ENCODE measurements around the gene TP53AIP1.

Gene TP53AIP1

DNA sequence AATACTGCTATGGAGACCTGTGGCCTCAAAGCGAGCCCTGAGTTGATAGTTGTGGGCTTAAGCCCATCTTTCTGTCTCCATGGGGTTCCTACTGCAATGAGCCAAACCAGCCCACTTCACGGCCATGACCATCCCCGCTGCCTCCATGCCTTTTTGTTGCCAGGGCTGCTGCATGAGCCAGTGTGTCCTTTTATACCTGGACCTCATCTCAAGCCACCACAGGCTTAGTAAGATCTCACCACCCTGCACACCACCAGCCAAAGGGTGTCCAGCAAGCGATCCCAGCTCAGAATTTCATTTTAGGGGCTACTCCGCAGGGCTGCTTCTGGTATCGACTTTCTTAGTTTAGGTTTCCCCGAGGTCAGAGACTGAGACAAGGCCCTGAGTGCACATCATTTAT lies 8.3 kb downstream of the TP53AIP1 start:
- H3K4me3 ChIP-seq (ENCODE audit: low read depth, low read length) = no peak overlapping the region
- no peaks in the 10 kb centered on the region for H3K9me3 ChIP-seq (ENCODE audit: control insufficient read depth, insufficient read depth, low read depth, low read length)
- H3K27ac ChIP-seq (ENCODE audit: low read depth, low read length) = no peak overlapping the region
- H3K4me1 ChIP-seq (ENCODE audit: control insufficient read depth, insufficient read depth, low read length) = peaks cover 18% of the 10 kb centered on the region
- no peaks in the 10 kb centered on the region for H3K36me3 ChIP-seq (ENCODE audit: control insufficient read depth, insufficient read depth, low read length)
- H3K27me3 ChIP-seq (ENCODE audit: control insufficient read depth, insufficient read depth, low read length) = peaks cover 64% of the 10 kb centered on the region
- H3K9ac ChIP-seq (ENCODE audit: low read length) = no peak overlapping the region

GRCh38 chr11:128933481-128934178 lies 9.0 kb downstream of the TP53AIP1 start:
- H3K36me3 ChIP-seq (ENCODE audit: control insufficient read depth, insufficient read depth, low read length) = no peaks in the 10 kb centered on the region
- no peak overlapping the region for H3K27ac ChIP-seq (ENCODE audit: low read depth, low read length)
- H3K4me1 ChIP-seq (ENCODE audit: control insufficient read depth, insufficient read depth, low read length) = peaks cover 20% of the 10 kb centered on the region
- H3K4me3 ChIP-seq (ENCODE audit: low read depth, low read length) = no peak overlapping the region
- H3K9ac ChIP-seq (ENCODE audit: low read length) = no peak overlapping the region
- peaks cover 62% of the 10 kb centered on the region for H3K27me3 ChIP-seq (ENCODE audit: control insufficient read depth, insufficient read depth, low read length)
- H3K9me3 ChIP-seq (ENCODE audit: control insufficient read depth, insufficient read depth, low read depth, low read length) = no peaks in the 10 kb centered on the region

DNA sequence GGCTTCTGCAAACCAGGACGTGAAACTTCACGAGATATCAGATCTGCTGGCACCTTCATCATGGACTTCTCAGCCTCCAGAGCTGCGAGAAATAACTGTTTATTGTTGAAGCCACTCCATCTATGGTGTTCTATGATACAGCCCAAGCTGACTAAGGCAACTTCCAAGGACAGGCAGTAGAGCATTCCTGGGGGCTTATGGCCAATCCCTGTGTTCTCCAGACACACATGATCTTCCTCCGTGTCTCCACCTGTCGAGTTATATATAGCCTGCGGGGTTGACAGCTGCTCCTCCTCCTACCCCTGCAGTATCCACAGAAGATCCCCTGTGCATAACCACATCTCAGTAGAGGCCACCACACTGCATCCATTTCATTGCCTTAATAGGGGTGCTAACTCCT lies 11.0 kb downstream of the TP53AIP1 start:
- H3K9me3 ChIP-seq (ENCODE audit: control insufficient read depth, insufficient read depth, low read depth, low read length) = no peaks in the 10 kb centered on the region
- H3K4me1 ChIP-seq (ENCODE audit: control insufficient read depth, insufficient read depth, low read length) = peaks cover 26% of the 10 kb centered on the region
- peaks cover 68% of the 10 kb centered on the region for H3K27me3 ChIP-seq (ENCODE audit: control insufficient read depth, insufficient read depth, low read length)
- no peak overlapping the region for H3K4me3 ChIP-seq (ENCODE audit: low read depth, low read length)
- H3K9ac ChIP-seq (ENCODE audit: low read length) = no peak overlapping the region
- no peaks in the 10 kb centered on the region for H3K36me3 ChIP-seq (ENCODE audit: control insufficient read depth, insufficient read depth, low read length)
- no peak overlapping the region for H3K27ac ChIP-seq (ENCODE audit: low read depth, low read length)

DNA sequence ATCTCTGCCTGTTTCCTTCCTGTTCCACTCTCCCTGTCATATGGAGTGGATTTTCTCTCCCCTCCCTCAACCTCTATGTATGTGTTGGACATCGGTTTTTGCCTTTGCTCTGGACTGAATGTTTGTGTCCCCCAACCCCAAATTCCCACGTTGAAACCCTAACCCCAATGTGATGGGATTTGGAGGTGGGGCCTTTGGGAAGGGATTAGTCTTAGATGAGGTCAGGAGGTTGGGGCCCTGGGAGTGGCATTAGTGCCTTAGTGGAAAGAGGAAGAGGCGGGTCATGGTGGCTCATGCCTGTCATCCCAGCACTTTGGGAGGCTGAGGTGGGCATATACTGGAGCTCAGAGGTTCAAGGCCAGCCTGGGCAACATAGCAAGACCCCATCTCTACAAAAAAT lies 11.6 kb downstream of the TP53AIP1 start:
- Histone ChIP-seq H3K4me3 (ENCODE audit: low read depth, low read length) (no peak overlapping the region), H3K9ac (ENCODE audit: low read length) (no peak overlapping the region), H3K36me3 (ENCODE audit: control insufficient read depth, insufficient read depth, low read length) (no peaks in the 10 kb centered on the region), H3K4me1 (ENCODE audit: control insufficient read depth, insufficient read depth, low read length) (peaks cover 27% of the 10 kb centered on the region), H3K27ac (ENCODE audit: low read depth, low read length) (no peak overlapping the region), H3K9me3 (ENCODE audit: control insufficient read depth, insufficient read depth, low read depth, low read length) (no peaks in the 10 kb centered on the region), H3K27me3 (ENCODE audit: control insufficient read depth, insufficient read depth, low read length) (peaks cover 74% of the 10 kb centered on the region)

DNA sequence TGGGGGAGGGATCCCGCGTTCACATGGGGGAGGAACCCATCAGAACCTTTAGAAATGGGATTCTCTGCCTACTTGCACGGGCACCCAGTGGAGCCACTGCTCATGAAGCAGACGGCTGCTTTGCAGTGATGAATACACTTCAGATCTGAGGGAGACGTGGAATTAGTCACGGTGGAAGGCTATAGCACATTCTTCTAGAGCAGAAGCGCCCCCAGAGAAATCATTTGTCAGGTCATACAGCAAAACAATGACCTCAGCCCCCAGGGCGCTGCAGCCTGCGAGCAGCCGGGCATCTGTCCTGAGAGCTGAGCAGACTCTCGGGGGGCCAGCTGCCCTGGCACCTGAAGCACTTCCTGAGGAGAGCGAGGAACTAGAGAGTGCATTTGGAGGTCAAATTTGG lies 12.7 kb downstream of the TP53AIP1 start:
- Histone ChIP-seq H3K27me3 (ENCODE audit: control insufficient read depth, insufficient read depth, low read length) (peaks cover 82% of the 10 kb centered on the region), H3K9ac (ENCODE audit: low read length) (no peak overlapping the region), H3K36me3 (ENCODE audit: control insufficient read depth, insufficient read depth, low read length) (no peaks in the 10 kb centered on the region), H3K4me3 (ENCODE audit: low read depth, low read length) (no peak overlapping the region), H3K9me3 (ENCODE audit: control insufficient read depth, insufficient read depth, low read depth, low read length) (no peaks in the 10 kb centered on the region), H3K4me1 (ENCODE audit: control insufficient read depth, insufficient read depth, low read length) (peaks cover 29% of the 10 kb centered on the region), H3K27ac (ENCODE audit: low read depth, low read length) (no peak overlapping the region)

GRCh38 chr11:128929468-128929867 lies 13.2 kb downstream of the TP53AIP1 start:
- Histone ChIP-seq H3K4me1 (ENCODE audit: control insufficient read depth, insufficient read depth, low read length) (peaks cover 33% of the 10 kb centered on the region), H3K27ac (ENCODE audit: low read depth, low read length) (no peak overlapping the region), H3K9me3 (ENCODE audit: control insufficient read depth, insufficient read depth, low read depth, low read length) (no peaks in the 10 kb centered on the region), H3K9ac (ENCODE audit: low read length) (no peak overlapping the region), H3K36me3 (ENCODE audit: control insufficient read depth, insufficient read depth, low read length) (no peaks in the 10 kb centered on the region), H3K4me3 (ENCODE audit: low read depth, low read length) (no peak overlapping the region), H3K27me3 (ENCODE audit: control insufficient read depth, insufficient read depth, low read length) (peaks cover 82% of the 10 kb centered on the region)

DNA sequence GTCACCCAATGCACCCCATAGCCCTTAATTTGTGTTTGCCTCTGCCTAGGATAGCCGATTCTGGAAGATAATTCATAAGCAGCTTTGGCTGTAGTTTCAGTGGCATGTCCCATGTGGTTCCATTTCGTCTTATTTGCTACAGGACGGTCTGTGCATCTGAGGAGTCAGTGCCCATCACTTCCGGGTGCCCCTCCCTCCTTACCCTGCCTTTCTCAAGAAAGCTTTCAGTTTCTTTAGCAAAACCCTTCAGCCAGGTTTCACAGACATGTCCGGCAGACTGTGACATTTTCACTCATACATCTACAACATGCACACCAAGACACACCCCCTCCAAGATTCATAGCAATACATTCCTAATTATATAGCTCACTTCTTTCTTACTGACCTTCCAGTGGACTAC lies 14.3 kb downstream of the TP53AIP1 start:
- Histone ChIP-seq H3K27ac (ENCODE audit: low read depth, low read length) (no peak overlapping the region), H3K27me3 (ENCODE audit: control insufficient read depth, insufficient read depth, low read length) (peaks cover 78% of the 10 kb centered on the region), H3K9ac (ENCODE audit: low read length) (no peak overlapping the region)

GRCh38 chr11:128927683-128928336 lies 14.9 kb downstream of the TP53AIP1 start:
- H3K27me3 ChIP-seq (ENCODE audit: control insufficient read depth, insufficient read depth, low read length) = peaks cover 72% of the 10 kb centered on the region
- peaks cover 33% of the 10 kb centered on the region for H3K4me1 ChIP-seq (ENCODE audit: control insufficient read depth, insufficient read depth, low read length)
- H3K4me3 ChIP-seq (ENCODE audit: low read depth, low read length) = no peak overlapping the region
- H3K27ac ChIP-seq (ENCODE audit: low read depth, low read length) = no peak overlapping the region
- H3K36me3 ChIP-seq (ENCODE audit: control insufficient read depth, insufficient read depth, low read length) = no peaks in the 10 kb centered on the region
- no peak overlapping the region for H3K9ac ChIP-seq (ENCODE audit: low read length)
- no peaks in the 10 kb centered on the region for H3K9me3 ChIP-seq (ENCODE audit: control insufficient read depth, insufficient read depth, low read depth, low read length)

More for the DNA sequence above, 14.3 kb downstream of the TP53AIP1 start:
- H3K36me3 ChIP-seq (ENCODE audit: control insufficient read depth, insufficient read depth, low read length) = no peaks in the 10 kb centered on the region
- peaks cover 33% of the 10 kb centered on the region for H3K4me1 ChIP-seq (ENCODE audit: control insufficient read depth, insufficient read depth, low read length)
- H3K9me3 ChIP-seq (ENCODE audit: control insufficient read depth, insufficient read depth, low read depth, low read length) = no peaks in the 10 kb centered on the region
- H3K4me3 ChIP-seq (ENCODE audit: low read depth, low read length) = no peak overlapping the region

DNA sequence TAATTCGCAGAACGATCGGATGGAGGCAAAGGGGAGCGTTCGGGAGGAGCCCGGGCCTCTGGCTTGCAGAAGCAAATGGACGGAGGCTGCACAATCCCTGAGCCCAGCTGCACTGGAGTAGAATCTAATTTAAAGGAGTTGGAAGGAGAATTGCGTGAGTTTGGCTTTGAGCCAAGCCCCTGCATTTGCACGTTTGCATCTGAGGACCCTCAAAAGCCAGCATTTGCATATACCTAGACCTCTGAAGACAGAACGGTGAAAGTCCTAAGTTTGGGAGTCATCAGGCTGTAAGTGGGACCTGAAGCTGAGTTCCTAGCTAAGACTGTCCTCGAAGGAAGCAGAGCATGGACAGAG lies 15.6 kb downstream of the TP53AIP1 start:
- H3K27ac ChIP-seq (ENCODE audit: low read depth, low read length) = no peak overlapping the region
- no peaks in the 10 kb centered on the region for H3K36me3 ChIP-seq (ENCODE audit: control insufficient read depth, insufficient read depth, low read length)
- H3K4me1 ChIP-seq (ENCODE audit: control insufficient read depth, insufficient read depth, low read length) = peaks cover 33% of the 10 kb centered on the region
- no peak overlapping the region for H3K4me3 ChIP-seq (ENCODE audit: low read depth, low read length)
- H3K27me3 ChIP-seq (ENCODE audit: control insufficient read depth, insufficient read depth, low read length) = peaks cover 65% of the 10 kb centered on the region
- H3K9ac ChIP-seq (ENCODE audit: low read length) = no peak overlapping the region
- no peaks in the 10 kb centered on the region for H3K9me3 ChIP-seq (ENCODE audit: control insufficient read depth, insufficient read depth, low read depth, low read length)

DNA sequence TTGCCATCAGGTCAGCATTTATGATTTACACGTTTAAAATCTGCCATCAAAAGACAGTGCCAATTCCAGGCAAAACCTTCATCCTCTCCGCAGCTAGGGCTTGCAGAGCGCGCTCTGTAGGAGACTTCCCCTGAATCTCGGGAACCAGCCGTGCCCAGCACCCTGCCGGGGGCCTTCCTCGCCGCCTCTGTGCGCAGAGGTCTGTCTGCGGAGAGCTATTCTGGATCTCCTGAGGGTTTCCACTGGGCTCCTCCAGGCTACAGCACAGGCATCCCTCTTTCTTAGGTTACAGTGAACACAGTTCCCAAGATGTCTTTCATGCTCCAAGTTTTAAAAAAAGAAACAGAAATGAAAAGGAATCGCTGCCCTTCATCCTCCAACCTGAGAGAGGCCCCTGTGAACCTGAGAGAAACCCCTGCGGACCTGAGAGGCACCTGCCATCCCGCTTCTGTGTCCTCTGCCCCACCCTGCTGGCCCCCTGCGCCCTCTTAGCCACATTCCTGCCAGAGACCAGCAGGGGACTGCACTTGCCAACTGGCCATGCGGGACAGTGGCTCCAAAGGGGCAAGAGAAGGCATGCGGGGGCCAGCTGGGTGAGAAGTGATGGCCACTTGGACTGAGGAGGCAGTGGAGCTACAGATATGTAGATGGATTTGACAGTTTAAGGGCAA lies 16.1 kb downstream of the TP53AIP1 start:
- no peak overlapping the region for H3K4me3 ChIP-seq (ENCODE audit: low read depth, low read length)
- H3K36me3 ChIP-seq (ENCODE audit: control insufficient read depth, insufficient read depth, low read length) = no peaks in the 10 kb centered on the region
- H3K27me3 ChIP-seq (ENCODE audit: control insufficient read depth, insufficient read depth, low read length) = peaks cover 60% of the 10 kb centered on the region
- no peaks in the 10 kb centered on the region for H3K9me3 ChIP-seq (ENCODE audit: control insufficient read depth, insufficient read depth, low read depth, low read length)
- no peak overlapping the region for H3K27ac ChIP-seq (ENCODE audit: low read depth, low read length)
- peaks cover 33% of the 10 kb centered on the region for H3K4me1 ChIP-seq (ENCODE audit: control insufficient read depth, insufficient read depth, low read length)
- no peak overlapping the region for H3K9ac ChIP-seq (ENCODE audit: low read length)

GRCh38 chr11:128926000-128926399 lies 16.7 kb downstream of the TP53AIP1 start:
- Histone ChIP-seq H3K27me3 (ENCODE audit: control insufficient read depth, insufficient read depth, low read length) (peaks cover 56% of the 10 kb centered on the region), H3K9ac (ENCODE audit: low read length) (no peak overlapping the region), H3K36me3 (ENCODE audit: control insufficient read depth, insufficient read depth, low read length) (no peaks in the 10 kb centered on the region), H3K4me1 (ENCODE audit: control insufficient read depth, insufficient read depth, low read length) (peaks cover 33% of the 10 kb centered on the region), H3K9me3 (ENCODE audit: control insufficient read depth, insufficient read depth, low read depth, low read length) (no peaks in the 10 kb centered on the region), H3K27ac (ENCODE audit: low read depth, low read length) (no peak overlapping the region), H3K4me3 (ENCODE audit: low read depth, low read length) (no peak overlapping the region)

Measured in HUES6 (cell line).